ENCODE data around the gene ATP5PO.

- no peak for TF ChIP-seq CTCF (IDR thresholded peaks at IDR 0.05)
- TF ChIP-seq POLR2A (IDR thresholded peaks at IDR 0.05): no peak
Measured at GRCh38 chr21:33951276-33952178, 35.9 kb upstream of the ATP5PO start.
